ENCODE results near the gene PTGER3. TPM values are rescaled to one million over a fixed set of nuclear protein-coding genes. Genes with fewer than 3 reads are reported as not detected.

PTGER3 gene
- total RNA-seq, 4 donors from 2014 or later, result 79.5 to 143 (median 88.6) TPM

- intact Hi-C loops (cut with DNase I; ENCODE audit: low total_unique reads), result no loop called here
- 85 to 91% methylated on average over 4 of the region's 4 CpGs for WGBS, 2 donors
Measured at GRCh38 chr1:71023515-71023914, 24.1 kb downstream of the PTGER3 start.

DNA sequence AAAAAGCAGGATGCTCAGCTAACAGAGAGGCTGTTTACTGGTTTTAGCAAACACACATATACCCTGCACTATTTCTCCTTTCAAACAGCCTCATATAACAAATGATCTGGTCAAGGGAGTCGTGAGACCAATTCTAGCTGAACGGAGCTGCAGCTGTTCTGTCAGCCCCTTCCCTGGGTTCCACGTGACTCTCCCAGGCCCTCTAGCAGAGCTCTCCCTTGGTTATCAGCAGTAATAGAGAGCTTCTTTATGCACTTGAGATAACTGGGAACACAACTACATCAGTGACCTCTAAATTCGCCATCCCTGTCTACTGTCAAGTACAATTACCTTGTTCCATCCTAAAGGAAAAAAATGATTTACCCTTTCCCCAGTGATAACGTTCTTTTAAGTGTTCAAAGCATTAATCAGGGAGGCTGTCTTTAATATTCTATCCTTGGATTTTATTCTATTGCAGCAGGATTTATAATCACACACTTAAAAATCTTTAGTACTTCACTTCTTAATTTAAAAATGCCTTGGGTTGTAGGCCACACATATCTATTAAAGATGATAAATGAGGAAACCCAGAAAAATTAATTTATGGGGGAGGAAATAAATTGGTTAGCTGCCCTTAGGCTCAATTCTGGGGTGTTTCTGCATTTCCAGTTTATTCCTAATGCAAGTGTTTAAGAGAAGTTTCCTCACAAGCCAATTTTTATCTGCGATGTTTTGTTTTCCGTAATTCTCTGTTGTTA lies 28.2 kb downstream of the PTGER3 start:
- 48 to 50% methylated on average over 7 of the region's 7 CpGs for WGBS, 2 donors
- DNase-seq (ENCODE audit: low spot score in 2 of 2), result no peak
- no peak overlapping the region for H3K4me3 ChIP-seq (ENCODE audit: low read depth, poor library complexity, severe bottlenecking)
- TF ChIP-seq CTCF (IDR thresholded peaks at IDR 0.05) (no peak), POLR2A (IDR thresholded peaks at IDR 0.05) (no peak)
- intact Hi-C loops (cut with DNase I; ENCODE audit: low total_unique reads), result no loop called here

More at GRCh38 chr1:71023515-71023914, 24.1 kb downstream of the PTGER3 start:
- no peak overlapping the region for H3K4me3 ChIP-seq (ENCODE audit: low read depth, poor library complexity, severe bottlenecking)
- TF ChIP-seq CTCF (IDR thresholded peaks at IDR 0.05), result no peak
- no peak for TF ChIP-seq POLR2A (IDR thresholded peaks at IDR 0.05)
- DNase-seq (ENCODE audit: low spot score in 2 of 2), result no peak

- no peak for DNase-seq (ENCODE audit: low spot score in 2 of 2)
- H3K4me3 ChIP-seq (ENCODE audit: low read depth, poor library complexity, severe bottlenecking), result no peak overlapping the region
- intact Hi-C loops (cut with DNase I; ENCODE audit: low total_unique reads), result no loop called here
- TF ChIP-seq CTCF (IDR thresholded peaks at IDR 0.05) (no peak), POLR2A (IDR thresholded peaks at IDR 0.05) (no peak)
Measured at GRCh38 chr1:71018791-71019190, 28.8 kb downstream of the PTGER3 start.

DNA sequence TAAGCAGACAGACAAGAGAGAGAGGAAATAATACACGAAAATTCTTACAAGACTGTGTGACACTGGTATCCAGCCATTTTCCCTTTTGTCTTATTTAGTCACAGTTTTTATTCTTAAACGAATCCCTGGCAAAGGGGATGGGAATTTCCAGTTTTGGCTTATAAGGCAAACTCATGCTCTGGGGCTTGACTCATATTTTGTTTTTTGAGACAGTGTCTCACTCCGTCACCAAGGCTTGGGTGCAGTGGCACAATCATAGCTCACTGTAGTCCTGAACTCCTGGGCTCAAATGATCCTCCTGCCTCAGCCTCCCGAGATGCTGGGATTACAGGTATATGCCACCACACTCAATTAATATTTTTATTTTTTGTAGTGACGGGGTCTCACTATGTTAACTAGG lies 31.9 kb downstream of the PTGER3 start:
- TF ChIP-seq POLR2A (IDR thresholded peaks at IDR 0.05) (no peak), CTCF (IDR thresholded peaks at IDR 0.05) (no peak)
- no peak for DNase-seq (ENCODE audit: low spot score in 2 of 2)
- intact Hi-C loops (cut with DNase I; ENCODE audit: low total_unique reads), result no loop called here
- whole genome bisulfite sequencing, 2 donors, result 55 to 57% methylated on average over 5 of the region's 5 CpGs
- no peak overlapping the region for H3K4me3 ChIP-seq (ENCODE audit: low read depth, poor library complexity, severe bottlenecking)

- 77% methylated on average over 1 of the region's 1 CpG for WGBS, 2 donors
- intact Hi-C loops (cut with DNase I; ENCODE audit: low total_unique reads), result no loop called here
- TF ChIP-seq CTCF (IDR thresholded peaks at IDR 0.05) (no peak), POLR2A (IDR thresholded peaks at IDR 0.05) (no peak)
- no peak for DNase-seq (ENCODE audit: low spot score in 2 of 2)
- no peak overlapping the region for H3K4me3 ChIP-seq (ENCODE audit: low read depth, poor library complexity, severe bottlenecking)
Measured at GRCh38 chr1:71014178-71014579, 33.4 kb downstream of the PTGER3 start.
